RKO (cell line): ENCODE data around the gene ZNF770.
"Not testable (repeated sequence)": the region's sequence is repeated elsewhere in the genome, so short reads cannot be mapped to it uniquely, and the experiment has no call there.

Experiments
- DNase-seq: peaks from one replicate; pipeline ENCODE4 v3.0.0-alpha.2; 2016; ENCODE audit warnings: low spot score

Gene ZNF770

DNA sequence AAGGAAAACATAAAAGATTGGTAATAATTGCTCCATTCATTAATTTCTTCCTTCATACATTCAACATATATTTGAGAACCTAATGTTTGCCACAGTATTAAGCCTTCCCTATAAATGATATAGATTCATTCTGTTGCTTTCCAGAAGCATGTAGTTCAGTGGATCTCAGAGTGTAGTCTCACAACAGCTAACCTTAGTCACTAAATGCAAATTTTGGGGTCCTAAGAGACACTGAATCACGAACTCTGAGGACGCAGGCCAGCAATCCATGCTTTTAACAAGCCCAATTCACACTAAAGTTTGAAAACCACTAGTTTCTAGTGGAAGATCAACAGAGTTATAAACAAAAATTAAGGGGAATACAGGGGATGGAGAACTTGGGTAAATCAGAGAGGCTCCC lies 11.3 kb downstream of the ZNF770 start:
- DNase-seq = no peak

DNA sequence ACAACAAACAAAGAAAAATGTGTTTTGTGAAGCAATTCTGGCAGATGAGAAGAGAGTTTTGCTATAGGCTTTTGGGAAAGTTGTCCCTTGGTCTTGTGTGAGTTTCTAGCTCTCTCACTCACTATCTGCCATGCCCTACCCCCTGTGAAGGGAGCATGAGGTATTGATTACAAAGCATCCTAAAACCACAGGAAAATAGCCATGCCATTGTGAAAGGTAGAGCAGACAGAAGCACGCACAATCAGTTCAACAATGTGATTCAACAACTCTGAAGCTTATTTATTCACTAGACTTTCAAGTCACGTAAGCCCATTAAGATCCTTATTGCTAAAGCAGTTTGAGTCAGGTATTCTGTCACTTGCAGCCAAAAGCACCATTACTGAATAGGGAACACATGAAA lies 12.0 kb downstream of the ZNF770 start:
- no peak for DNase-seq

GRCh38 chr15:34973512-34973911 lies 14.6 kb downstream of the ZNF770 start:
- DNase-seq = no peak

DNA sequence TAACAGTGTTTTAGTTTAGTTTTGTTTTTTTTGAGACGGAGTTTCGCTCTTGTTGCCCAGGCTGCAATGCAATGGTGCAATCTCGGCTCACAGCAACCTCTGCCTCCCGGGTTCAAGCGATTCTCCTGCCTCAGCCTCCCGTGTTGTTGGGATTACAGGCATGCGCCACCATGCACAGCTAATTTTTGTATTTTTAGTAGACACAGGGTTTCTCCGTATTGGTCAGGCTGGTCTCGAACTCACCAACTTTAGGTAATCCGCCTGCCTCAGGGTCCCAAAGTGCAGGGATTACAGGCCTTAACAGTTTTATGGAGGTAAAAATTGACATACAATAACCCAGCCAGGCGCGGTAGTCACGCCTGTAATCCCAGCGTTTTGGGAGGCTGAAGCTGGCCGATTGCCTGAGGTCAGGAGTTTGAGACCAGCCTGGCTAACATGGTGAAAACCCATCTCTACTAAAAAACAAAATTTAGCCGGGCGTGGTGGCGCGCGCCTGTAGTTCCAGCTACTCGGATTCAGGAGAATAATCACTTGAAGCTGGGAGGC lies 17.9 kb downstream of the ZNF770 start:
- DNase-seq = not testable (repeated sequence)

GRCh38 chr15:34969340-34970097 lies 18.6 kb downstream of the ZNF770 start, which contains the start of gene AQR:
AQR (minus strand) TSS chr15:34969742; CDS start chr15:34969613, 129 bp downstream.
- peak; percentile 98 for DNase-seq

GRCh38 chr15:34964277-34964676 lies 23.8 kb downstream of the ZNF770 start:
- no peak for DNase-seq

DNA sequence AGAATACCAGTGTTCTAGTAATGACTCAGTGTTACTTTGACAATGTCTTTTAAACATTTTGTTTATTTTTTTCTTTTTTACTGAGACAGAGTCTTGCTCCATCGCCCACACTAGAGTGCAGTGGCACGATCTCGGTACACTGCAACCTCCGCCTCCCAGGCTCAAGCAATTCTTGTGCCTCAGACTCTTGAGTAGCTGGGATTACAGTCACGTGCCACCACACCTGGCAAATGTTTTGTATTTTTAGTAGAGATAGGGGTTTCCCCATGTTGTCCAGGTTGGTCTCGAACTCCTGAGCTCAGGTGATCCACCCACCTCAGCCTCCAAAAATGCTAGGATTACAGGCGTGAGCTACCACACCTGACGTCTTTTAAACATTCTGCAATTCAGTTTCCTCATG lies 34.2 kb downstream of the ZNF770 start:
- DNase-seq = no peak

- no peak for DNase-seq
Measured at GRCh38 chr15:34952481-34952880, 35.6 kb downstream of the ZNF770 start.

GRCh38 chr15:34951993-34952392 lies 36.1 kb downstream of the ZNF770 start:
- no peak for DNase-seq

GRCh38 chr15:34944936-34945335 lies 43.2 kb downstream of the ZNF770 start:
- no peak for DNase-seq

- no peak for DNase-seq
Measured at GRCh38 chr15:34943711-34944110, 44.4 kb downstream of the ZNF770 start.

DNA sequence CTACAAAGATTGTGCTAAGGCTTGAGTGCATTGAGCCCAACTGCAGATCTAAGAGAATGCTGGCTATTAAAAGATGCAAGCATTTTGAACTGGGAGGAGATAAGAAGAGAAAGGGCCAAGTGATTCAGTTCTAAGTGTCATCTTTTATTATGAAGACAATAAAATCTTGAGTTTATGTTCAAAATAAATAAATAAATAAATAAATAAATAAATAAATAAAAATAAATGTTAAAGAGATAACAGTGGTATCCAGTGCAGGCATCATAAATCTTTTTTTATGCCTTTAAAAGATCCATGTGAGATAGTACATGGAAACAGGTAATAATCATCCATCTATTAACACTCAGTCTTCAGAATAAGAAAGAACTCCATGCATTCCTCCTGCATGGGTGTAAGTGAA lies 44.8 kb downstream of the ZNF770 start:
- not testable (repeated sequence) for DNase-seq

DNA sequence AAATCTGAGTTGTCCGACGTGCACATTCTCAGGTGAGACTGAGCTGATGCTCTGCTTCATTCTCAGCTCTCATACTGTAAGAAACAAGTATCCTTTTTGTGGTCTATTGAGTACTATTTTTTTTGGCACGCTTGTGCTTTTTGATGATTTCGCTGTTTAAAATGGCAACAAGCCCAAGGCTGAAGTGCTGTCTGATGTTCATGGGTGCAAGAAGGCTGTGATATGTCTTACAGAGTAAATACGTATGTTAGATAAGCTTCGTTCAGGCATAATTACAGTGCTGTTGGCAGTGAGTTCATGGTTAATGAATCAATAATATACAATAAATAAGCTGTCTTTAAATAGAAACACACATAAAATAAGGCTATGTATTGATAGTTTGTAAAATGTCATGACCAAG lies 45.7 kb downstream of the ZNF770 start:
- DNase-seq = no peak

- DNase-seq = no peak
Measured at GRCh38 chr15:34941831-34942230, 46.3 kb downstream of the ZNF770 start.

DNA sequence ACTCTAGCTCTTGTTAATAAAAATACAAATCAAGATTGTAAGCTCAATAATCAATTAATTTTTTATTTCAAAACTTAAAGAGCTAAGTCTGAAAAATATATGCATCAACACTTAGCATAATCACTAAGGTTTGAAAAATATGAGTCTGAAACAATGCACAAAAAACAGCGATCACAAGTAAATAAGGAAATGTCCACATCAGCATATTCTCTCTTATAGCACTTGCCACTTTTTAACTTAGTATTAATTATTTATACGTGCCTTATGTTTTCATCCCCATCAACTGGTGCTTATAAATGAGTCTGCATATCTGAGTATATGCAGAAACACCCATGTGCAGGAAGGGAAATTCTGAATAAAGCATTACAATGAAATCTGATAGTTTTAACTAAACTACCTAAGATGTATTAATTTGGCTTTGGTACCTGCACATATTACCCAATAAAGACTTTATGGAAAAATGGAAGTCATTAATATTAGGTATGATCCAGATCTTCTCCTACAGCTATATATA lies 46.8 kb downstream of the ZNF770 start:
- no peak for DNase-seq

DNA sequence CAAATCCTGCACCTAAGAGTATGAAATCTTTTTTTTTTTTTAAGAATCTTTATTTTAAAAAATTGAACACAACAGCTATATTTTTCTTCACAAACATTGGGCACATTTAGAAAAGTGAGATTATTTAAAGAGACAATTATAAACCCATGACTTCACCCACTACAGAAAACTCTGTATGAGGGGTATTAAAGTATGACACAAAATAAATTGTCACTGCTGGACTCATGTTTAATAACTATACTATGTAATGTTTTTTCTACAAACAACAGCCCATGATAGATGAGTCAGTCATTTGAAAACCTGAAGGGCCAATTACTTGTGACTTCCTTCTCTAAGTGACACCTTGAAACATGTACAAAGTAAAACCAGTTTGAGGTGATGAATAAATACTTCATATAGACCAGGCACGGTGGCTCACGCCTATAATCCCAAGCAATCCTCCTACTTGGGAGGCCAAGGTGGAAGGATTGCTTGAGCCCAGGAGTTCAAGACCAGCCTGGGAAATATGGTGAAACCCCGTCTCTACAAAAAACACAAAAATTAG lies 54.6 kb downstream of the ZNF770 start:
- DNase-seq = no peak

DNA sequence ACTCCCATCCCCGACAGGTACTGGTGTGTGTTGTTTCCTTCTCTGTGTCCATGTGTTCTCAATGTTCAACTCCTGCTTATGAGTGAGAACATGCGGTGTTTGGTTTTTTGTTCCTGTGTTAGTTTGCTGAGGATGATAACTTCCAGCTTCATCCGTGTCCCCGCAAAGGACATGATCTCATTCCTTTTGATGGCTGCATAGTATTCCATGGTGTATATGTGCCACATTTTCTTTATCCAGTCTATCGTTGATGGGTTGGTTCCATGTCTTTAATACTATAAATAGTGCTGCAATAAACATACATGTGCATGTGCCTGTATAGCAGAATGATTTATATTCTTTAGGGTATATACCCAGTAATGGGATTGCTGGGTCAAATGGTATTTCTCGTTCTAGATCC lies 59.7 kb downstream of the ZNF770 start:
- DNase-seq = not testable (repeated sequence)
